DMS79 treated with DMSO at 0.1 percent for 48 hours (cell line): ENCODE measurements around the gene C1QTNF4.

Source experiments
- DNase-seq: peaks from one replicate; lab custom pipeline; 2025; lab: John Stamatoyannopoulos, UW

C1QTNF4 gene

GRCh38 chr11:47593492-47593933 is 698 bp downstream of the C1QTNF4 start:
- peak; percentile 12 for DNase-seq

DNA sequence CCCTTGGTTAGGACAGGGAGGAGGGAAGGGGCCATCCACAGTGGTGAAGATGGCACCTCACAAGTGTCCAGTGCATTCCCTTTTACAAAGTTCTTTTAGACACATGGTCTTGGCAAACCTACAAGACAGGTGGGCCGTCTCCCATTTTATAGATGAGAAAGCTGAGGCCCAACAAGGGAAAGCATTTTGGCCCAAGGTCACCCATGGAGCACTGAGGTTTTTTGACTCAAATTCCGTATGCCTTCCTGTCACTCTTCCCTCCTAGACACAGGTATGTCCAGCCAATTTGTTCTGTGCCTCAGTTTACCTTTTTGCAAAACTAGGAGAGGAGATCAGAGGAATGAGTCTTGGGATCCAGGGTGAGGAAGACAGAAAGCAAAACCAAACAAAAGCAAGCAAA is 1.2 kb downstream of the C1QTNF4 start:
- DNase-seq, result no peak

GRCh38 chr11:47592251-47592650 is 2.0 kb downstream of the C1QTNF4 start:
- DNase-seq, result no peak

DNA sequence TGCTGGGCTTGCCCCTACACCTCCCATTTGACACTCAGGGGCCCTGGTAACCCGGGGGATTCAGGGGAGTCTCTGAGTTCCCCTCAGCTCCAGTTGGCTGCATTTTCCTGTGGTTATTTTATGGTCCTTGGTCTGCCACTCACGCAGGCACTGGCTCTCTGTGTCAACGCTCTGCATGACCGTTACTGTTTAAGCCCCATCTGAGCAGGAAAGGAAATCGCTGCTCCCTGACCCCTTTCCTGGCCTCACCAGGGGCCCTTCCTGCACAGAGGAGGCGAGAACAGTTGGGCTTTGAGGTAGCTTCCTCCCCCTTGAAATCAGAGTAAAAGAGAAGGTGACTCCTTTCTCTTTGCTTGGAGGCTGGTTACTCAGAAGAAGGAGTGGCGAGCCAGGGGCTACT is 2.4 kb downstream of the C1QTNF4 start:
- DNase-seq, result no peak

- DNase-seq, result no peak
These were observed 4.0 kb downstream of the C1QTNF4 start for GRCh38 chr11:47589977-47590861.

- no peak for DNase-seq
These were observed 4.6 kb downstream of the C1QTNF4 start for GRCh38 chr11:47589584-47589976.

GRCh38 chr11:47589118-47589517 is 5.1 kb downstream of the C1QTNF4 start:
- DNase-seq, result no peak

- no peak for DNase-seq
These were observed 6.4 kb downstream of the C1QTNF4 start for GRCh38 chr11:47587723-47588326.

DNA sequence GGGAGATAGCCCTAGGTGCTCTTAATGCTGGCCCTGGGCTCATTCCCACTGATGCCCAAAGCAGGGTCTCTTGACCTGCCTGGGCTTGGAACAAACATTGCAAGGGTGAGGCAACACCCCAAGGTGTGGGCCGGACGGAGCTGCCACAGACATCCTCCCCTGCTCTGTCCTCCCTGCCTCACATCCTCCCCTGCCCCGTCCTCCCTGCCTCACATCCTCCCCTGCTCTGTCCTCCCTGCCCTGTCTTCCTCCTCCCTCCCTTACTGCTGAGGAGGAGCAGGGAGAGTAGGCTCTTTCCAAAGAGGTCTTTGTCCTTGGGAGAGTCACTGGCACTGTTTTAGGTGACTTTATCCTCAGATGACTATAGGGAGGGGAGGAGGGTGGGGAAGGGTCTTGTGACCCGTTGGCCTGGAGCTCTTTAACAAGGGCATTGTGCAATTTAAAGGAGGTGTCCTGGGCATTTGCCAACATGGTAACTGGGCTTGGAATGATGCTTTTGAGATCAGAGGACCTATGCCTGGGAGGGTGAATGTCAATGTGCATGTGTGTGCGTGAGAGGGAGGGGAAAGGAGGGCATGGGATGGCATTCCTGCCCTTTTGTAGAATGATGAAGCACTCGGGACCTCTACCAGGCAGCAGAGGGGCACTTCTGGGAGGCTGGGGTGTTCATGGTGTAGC is 7.0 kb downstream of the C1QTNF4 start:
- no peak for DNase-seq

- no peak for DNase-seq
These were observed 7.9 kb downstream of the C1QTNF4 start, which contains the start of gene FAM180B for GRCh38 chr11:47586098-47586855. FAM180B (plus strand) TSS chr11:47586678; CDS start chr11:47586769, 91 bp downstream.

DNA sequence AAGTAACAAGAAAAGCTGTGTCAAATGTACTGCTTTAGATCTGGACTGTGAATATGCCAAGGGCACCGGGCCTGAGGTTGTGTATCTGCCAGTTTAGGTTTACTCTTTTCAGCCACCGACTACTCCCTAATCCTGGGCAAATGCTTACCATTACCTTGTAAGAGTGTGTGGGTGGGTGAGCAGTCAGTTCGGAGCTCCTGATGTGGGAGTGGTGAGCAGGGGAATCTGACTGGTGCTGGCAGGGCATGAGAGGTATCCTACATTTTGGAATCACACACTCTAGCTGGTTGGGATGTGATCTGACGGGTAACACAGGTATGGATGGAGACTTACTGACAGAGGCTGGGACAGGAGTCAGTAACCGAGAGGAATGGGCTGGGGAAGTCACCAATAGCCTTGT is 10.4 kb downstream of the C1QTNF4 start:
- DNase-seq, result no peak

- peak; percentile 95 for DNase-seq
These were observed 15.4 kb downstream of the C1QTNF4 start, which contains the start of the genes KBTBD4 and NDUFS3 for GRCh38 chr11:47578524-47579494. KBTBD4 (minus strand) TSS chr11:47578970; CDS start chr11:47578951, 19 bp downstream. NDUFS3 (plus strand) TSS chr11:47579074; CDS start chr11:47579092, 18 bp downstream.

GRCh38 chr11:47577460-47578041 is 16.7 kb downstream of the C1QTNF4 start:
- DNase-seq, result no peak

DNA sequence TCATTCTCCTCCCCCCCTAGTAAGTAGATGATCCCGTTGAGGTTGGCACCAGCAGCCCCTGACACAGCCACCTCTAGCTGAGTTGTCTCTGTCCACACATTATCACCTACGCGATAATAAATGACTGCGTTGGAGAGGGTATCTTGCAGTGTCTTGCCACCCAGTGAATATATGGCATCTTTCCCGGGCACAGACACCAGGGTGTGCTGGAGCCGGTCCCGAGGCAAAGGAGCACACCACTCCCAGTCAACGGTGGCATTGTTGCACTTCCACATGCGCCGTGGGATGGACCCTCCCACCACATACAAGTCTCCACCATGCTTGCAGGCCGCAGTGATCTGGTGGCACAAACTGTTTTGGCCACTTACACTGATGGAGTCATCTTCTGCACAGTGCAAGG is 20.9 kb downstream of the C1QTNF4 start:
- DNase-seq, result no peak

DNA sequence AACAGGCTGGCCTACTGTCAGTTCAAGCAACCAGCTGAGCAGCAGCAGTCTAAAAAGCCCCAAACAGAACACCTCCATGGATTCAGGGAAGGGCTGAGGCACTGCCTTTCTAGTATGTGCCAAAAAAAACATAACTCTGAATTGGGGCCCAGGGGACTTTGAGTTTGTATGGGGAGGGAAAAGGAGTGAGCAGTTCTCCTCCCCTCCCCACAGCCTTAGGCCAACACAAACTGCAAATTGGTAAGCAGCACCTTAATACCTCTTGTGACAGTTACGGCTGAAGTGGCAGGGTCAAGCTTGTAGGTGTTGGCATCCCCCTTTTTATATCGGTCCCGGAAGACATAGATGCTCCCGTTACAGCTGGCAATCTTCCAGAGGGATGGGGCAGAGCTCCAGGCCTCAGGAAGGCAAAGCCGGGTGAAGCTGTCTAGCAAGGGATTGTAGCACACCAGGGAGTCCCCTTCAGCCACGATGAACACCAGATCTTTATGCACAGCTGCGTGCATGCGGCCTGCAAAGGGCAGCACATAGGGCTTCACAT is 21.4 kb downstream of the C1QTNF4 start:
- no peak for DNase-seq

DNA sequence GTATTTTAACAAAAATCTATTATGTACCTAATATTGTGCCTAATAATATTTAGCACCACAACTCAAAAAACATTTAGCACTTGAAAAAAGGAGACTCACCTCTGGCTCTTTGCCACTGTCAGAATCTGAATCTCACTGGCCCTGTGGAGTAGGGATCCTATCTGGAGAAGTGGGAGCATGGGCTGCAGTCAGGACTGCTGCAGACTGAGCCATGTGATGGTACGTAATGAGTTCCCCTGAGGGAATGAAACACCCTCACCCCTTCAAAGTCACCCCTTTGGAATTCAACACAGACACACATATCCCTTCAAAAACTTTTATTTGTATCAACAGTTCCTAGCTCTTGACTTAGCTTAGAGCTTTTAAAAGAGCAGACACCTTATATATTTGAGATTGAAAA is 22.3 kb downstream of the C1QTNF4 start:
- no peak for DNase-seq

GRCh38 chr11:47571357-47571729 is 22.9 kb downstream of the C1QTNF4 start:
- no peak for DNase-seq

GRCh38 chr11:47570651-47571356 is 23.4 kb downstream of the C1QTNF4 start:
- DNase-seq, result no peak

GRCh38 chr11:47569646-47570045 is 24.6 kb downstream of the C1QTNF4 start:
- no peak for DNase-seq
